Neural crest cell (in vitro differentiated cells): ENCODE data around the gene RAPGEF6. TPM values are rescaled to one million over a fixed set of nuclear protein-coding genes. Genes with fewer than 3 reads are reported as not detected.

Experiments used
- DNase-seq: peaks from one replicate; pipeline ENCODE4 v3.0.0; 2021; ENCODE audit warnings: low read depth, mixed read lengths, low spot score
- H3K27ac Mint-ChIP-seq: one replicate; pipeline ENCODE4 v1.8.0; 2021; ENCODE audit warnings: mild to moderate bottlenecking, mixed read lengths; ENCODE audit not compliant: unreplicated experiment
- H3K27me3 Mint-ChIP-seq: 2 replicates; pipeline ENCODE4 v1.8.0; 2021; ENCODE audit warnings: low read depth, mild to moderate bottlenecking, mixed read lengths
- H3K36me3 Mint-ChIP-seq: 2 replicates; pipeline ENCODE4 v1.8.0; 2021; ENCODE audit warnings: low read depth, mild to moderate bottlenecking, mixed read lengths
- H3K4me1 Mint-ChIP-seq: 2 replicates; pipeline ENCODE4 v1.8.0; 2021; ENCODE audit warnings: mixed read lengths
- H3K4me3 Mint-ChIP-seq: one replicate; pipeline ENCODE4 v1.8.0; 2021; ENCODE audit warnings: mild to moderate bottlenecking, mixed read lengths
- H3K9me3 Mint-ChIP-seq: 2 replicates; pipeline ENCODE4 v1.8.0; 2021; ENCODE audit warnings: mixed read lengths
- total RNA-seq: library from RNA; stranded (reverse); gene quantifications from 2 replicates; pipeline ENCODE4 v1.2.1, GENCODE V29; 2021
- TF ChIP-seq, protein P1 (sequence below): fragments of 200-600 bp; sonication (generic); conservative IDR thresholded peaks from 2 replicates; pipeline ENCODE4 v1.5.0; 2021; ENCODE audit warnings: antibody characterized with exemption, mild to moderate bottlenecking

Gene RAPGEF6
- total RNA-seq, 1 donor from 2014 or later, result 28.0 TPM

DNA sequence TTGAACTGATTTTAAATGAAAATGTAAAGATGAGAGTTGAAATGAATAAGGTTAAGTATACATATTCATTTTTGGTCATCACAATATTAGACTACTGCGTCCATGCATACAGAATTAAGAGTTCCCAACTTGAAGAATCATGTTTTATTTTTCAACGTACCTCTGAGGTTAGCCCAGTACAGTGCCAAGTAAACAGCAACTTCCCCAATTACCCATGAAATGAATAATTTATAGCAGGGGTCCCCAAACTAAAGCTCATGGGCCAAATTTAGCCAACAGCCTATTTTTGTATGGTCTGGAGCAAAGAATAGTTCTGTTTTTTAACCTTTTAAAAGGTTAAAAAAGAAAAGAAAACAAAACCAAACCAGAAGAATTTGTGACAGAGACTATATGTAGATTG lies 203.2 kb downstream of the RAPGEF6 start:
- H3K36me3 Mint-ChIP-seq, result peaks cover 23% of the 10 kb centered on the region
- DNase-seq, result no peak
- no peaks in the 10 kb centered on the region for H3K4me1 Mint-ChIP-seq
- H3K27ac Mint-ChIP-seq, result no peak overlapping the region
- H3K9me3 Mint-ChIP-seq, result no peaks in the 10 kb centered on the region
- no peaks in the 10 kb centered on the region for H3K27me3 Mint-ChIP-seq
- no peak overlapping the region for H3K4me3 Mint-ChIP-seq
- TF ChIP-seq, protein P1, sequence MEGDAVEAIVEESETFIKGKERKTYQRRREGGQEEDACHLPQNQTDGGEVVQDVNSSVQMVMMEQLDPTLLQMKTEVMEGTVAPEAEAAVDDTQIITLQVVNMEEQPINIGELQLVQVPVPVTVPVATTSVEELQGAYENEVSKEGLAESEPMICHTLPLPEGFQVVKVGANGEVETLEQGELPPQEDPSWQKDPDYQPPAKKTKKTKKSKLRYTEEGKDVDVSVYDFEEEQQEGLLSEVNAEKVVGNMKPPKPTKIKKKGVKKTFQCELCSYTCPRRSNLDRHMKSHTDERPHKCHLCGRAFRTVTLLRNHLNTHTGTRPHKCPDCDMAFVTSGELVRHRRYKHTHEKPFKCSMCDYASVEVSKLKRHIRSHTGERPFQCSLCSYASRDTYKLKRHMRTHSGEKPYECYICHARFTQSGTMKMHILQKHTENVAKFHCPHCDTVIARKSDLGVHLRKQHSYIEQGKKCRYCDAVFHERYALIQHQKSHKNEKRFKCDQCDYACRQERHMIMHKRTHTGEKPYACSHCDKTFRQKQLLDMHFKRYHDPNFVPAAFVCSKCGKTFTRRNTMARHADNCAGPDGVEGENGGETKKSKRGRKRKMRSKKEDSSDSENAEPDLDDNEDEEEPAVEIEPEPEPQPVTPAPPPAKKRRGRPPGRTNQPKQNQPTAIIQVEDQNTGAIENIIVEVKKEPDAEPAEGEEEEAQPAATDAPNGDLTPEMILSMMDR, result no peak

DNA sequence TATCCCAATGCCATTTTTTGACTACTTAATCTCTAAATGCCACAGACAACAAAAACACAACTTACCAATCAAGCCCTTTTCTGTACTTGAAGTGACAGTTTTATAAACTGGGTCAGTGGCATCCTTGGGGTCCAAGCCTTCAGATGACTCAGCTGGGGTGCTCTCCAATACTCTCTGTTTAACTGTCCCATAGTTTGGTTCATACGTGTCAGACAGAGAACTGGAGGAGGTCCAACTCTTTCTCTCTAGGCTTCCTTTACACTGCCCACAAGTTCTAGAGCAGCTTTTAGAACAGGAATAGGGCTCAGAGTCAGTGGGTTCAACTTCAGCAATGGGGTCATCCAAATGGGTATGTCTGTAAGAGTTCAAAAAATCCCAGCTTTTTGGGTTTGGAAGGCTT lies 204.2 kb downstream of the RAPGEF6 start:
- Mint-ChIP-seq H3K4me1 (no peaks in the 10 kb centered on the region), H3K4me3 (no peak overlapping the region), H3K27ac (no peak overlapping the region), H3K27me3 (no peaks in the 10 kb centered on the region), H3K9me3 (no peaks in the 10 kb centered on the region), H3K36me3 (peaks cover 24% of the 10 kb centered on the region)
- DNase-seq, result no peak
- TF ChIP-seq, protein P1, result no peak

DNA sequence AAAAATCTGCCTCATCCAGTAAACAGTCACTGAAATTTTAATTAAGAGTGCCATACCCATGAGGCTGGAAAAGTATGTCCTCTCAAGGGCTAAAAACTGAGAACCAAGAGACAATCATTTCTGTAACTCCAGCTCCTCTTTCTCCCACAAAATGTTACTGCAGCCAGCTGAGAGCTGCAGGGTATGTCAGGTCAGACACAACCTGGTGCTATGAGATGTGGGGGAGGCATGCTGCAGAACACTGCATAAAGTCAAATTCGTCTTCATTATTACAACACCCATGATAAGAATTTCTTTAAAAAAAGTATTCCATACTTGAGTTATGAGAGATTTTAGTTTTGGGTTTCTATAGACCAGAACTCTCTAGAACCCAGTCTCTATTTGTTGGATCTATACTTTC lies 209.0 kb downstream of the RAPGEF6 start:
- H3K27ac Mint-ChIP-seq, result no peak overlapping the region
- H3K4me3 Mint-ChIP-seq, result no peak overlapping the region
- no peaks in the 10 kb centered on the region for H3K27me3 Mint-ChIP-seq
- DNase-seq, result no peak
- TF ChIP-seq, protein P1, result no peak
- H3K4me1 Mint-ChIP-seq, result no peaks in the 10 kb centered on the region
- no peaks in the 10 kb centered on the region for H3K9me3 Mint-ChIP-seq
- peaks cover 16% of the 10 kb centered on the region for H3K36me3 Mint-ChIP-seq

DNA sequence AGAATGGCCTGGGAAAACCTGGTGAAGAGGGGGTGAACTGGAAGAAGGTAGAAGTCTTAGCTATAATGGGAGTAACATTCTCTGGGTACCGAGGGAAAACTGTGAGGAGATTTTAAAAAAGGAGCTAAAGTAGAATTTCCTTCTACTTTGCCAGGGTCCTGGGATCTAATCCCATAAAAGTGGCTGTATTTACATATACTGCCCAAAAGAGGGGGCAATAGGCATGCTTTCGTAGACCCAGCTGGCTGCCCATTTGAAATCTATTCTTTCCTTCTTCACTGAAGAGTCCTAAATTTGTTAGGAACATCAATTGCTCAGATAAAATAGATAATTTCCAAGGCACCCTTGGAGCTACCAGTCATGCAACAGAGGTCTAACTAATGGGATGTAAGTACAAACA lies 212.0 kb downstream of the RAPGEF6 start:
- peaks cover 14% of the 10 kb centered on the region for H3K36me3 Mint-ChIP-seq
- no peak overlapping the region for H3K27ac Mint-ChIP-seq
- H3K4me3 Mint-ChIP-seq, result no peak overlapping the region
- no peak for DNase-seq
- TF ChIP-seq, protein P1, result peak; percentile 59
- H3K4me1 Mint-ChIP-seq, result no peaks in the 10 kb centered on the region
- H3K9me3 Mint-ChIP-seq, result no peaks in the 10 kb centered on the region
- H3K27me3 Mint-ChIP-seq, result no peaks in the 10 kb centered on the region

DNA sequence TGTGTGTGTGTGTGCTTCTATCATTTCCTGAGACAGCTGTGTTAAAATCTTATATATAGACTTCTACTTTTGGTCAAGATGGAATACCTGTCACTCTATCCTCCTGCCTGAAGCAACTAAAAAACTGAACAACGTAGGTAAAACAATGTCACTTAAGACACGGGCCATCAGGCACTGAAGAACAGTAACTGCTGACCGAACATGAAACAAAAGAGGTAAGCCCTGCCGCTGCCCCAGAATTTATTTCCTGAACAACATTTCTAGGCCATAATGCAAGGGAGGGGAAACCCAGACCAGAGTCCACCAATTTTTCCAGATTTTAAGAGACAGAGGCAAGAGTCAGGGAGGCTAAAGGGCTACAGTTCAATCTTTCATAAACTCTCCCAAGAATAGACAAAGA lies 215.2 kb downstream of the RAPGEF6 start:
- no peaks in the 10 kb centered on the region for H3K27me3 Mint-ChIP-seq
- no peaks in the 10 kb centered on the region for H3K9me3 Mint-ChIP-seq
- peak overlapping the region; percentile 57 for H3K27ac Mint-ChIP-seq
- no peak for DNase-seq
- H3K36me3 Mint-ChIP-seq, result peaks cover 14% of the 10 kb centered on the region
- peaks cover 5% of the 10 kb centered on the region for H3K4me1 Mint-ChIP-seq
- no peak overlapping the region for H3K4me3 Mint-ChIP-seq
- TF ChIP-seq, protein P1, result no peak

DNA sequence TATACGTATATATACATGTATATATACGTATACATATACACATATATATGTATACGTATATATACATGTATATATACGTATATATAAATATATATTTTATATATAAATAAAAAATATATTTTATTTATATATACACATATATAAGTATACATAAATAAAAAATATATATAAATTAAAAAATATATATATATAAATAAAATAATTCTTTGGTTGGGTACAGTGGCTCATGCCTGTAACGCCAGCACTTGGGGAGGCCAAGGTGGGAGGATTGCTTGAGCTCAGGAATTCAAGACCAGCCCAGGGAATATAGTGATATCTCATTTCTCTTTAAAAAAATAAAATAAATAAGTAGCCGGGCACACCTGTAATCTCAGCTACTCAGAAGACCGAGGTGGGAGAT lies 216.2 kb downstream of the RAPGEF6 start:
- Mint-ChIP-seq H3K9me3 (no peaks in the 10 kb centered on the region), H3K27ac (no peak overlapping the region)
- TF ChIP-seq, protein P1, result no peak

More for the DNA sequence above, 216.2 kb downstream of the RAPGEF6 start:
- Mint-ChIP-seq H3K4me3 (no peak overlapping the region), H3K36me3 (peaks cover 14% of the 10 kb centered on the region), H3K27me3 (no peaks in the 10 kb centered on the region), H3K4me1 (peaks cover 5% of the 10 kb centered on the region)
- DNase-seq, result no peak
